ENCODE data around the gene LSR. TPM values are rescaled to one million over a fixed set of nuclear protein-coding genes. Genes with fewer than 3 reads are reported as not detected.

The LSR gene
- total RNA-seq, 1 experiment from 2014 or later = 172 TPM

DNA sequence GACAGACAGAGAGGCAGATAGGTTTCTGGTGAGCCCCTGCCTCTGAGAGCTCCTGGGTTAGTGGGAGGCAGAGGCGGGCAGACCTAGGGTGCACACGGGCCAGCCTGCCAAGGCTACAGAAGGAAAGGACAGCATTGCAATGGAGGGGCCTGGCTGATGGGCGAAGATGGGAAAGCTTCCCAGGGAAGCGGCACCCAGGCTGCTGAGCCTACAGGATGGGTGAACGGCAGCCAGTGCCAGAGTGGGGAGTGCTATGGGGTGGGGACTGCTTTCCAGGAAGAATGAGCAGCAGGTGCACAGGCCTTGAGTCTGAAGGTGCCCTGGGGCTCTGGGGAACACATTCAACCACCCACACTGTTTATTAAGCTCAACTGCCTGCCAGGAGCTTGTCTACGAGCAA lies 42.5 kb downstream of the LSR start:
- CTCF ChIA-PET = no interaction called here
- TF ChIP-seq CTCF (IDR thresholded peaks at IDR 0.05; ENCODE audit: insufficient read depth in 1 of 2, low read depth in 1 of 2, low read length in 1 of 2, severe bottlenecking in 1 of 2, unreplicated experiment in 1 of 2) = no peak
- intact Hi-C loops (cut with micrococcal nuclease; ENCODE audit: unreplicated experiment) = no loop called here
- no peaks in the 10 kb centered on the region for H3K9me3 Mint-ChIP-seq (ENCODE audit: unreplicated experiment)
- no peaks in the 10 kb centered on the region for H3K36me3 Mint-ChIP-seq (ENCODE audit: insufficient read depth, unreplicated experiment)
- DNase-seq = no peak
- no peaks in the 10 kb centered on the region for H3K36me3 ChIP-seq (ENCODE audit: control insufficient read depth, insufficient read depth, low read length)
- H3K27ac Mint-ChIP-seq (ENCODE audit: unreplicated experiment) = no peak overlapping the region
- H3K4me1 ChIP-seq = peaks cover 4% of the 10 kb centered on the region; the same call in 1 of the 2 replicates
- no peak overlapping the region for H3K4me3 ChIP-seq (ENCODE audit: low read depth, low read length)
- no TSS peak for BruUV-seq (replicated peaks)
- H3K4me1 Mint-ChIP-seq (ENCODE audit: low read depth, unreplicated experiment) = no peaks in the 10 kb centered on the region
- H3K27me3 ChIP-seq (replicated peaks; ENCODE audit: control insufficient read depth, insufficient read depth, low read length) = no peaks in the 10 kb centered on the region; the same call in 1 of the 2 replicates
- H3K27me3 Mint-ChIP-seq (ENCODE audit: insufficient read depth, unreplicated experiment) = peaks cover 7% of the 10 kb centered on the region
- POLR2A ChIA-PET = interaction anchor here (0.9 kb wide), 1 partner anchor 139 kb away, joined by 3 read pairs; no protein-coding TSS in a partner anchor
- H3K4me3 Mint-ChIP-seq (ENCODE audit: unreplicated experiment) = no peak overlapping the region
- no peaks in the 10 kb centered on the region for H3K9me3 ChIP-seq

DNA sequence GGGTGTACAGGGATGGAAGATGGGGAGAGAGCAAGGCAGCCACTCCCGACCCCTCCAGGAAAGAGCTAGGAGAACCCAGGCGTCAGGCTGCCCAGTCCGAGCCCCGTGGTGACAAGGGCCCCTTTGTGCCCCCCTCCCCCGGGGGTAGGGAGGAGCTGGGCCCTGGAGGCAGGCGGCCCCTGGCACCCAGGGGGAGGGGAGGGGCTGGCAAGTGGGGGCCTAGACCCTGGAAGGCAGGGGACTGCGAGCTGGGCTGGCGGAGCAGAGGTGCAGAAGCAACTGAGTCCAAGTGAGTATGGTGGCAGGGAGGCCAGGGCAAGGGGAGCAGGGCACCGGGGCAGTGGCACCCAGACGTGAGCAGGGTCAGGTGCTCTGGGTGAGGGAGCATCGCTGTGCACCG lies 43.1 kb downstream of the LSR start, which contains the start of gene MAG:
TSS of gene MAG (plus strand) at position 246 of the 400 bp plus-strand sequence. CDS start 3,248 bp downstream, outside the sequence.
- Mint-ChIP-seq H3K36me3 (ENCODE audit: insufficient read depth, unreplicated experiment) (no peaks in the 10 kb centered on the region), H3K27ac (ENCODE audit: unreplicated experiment) (no peak within 1 kb of the TSS), H3K4me1 (ENCODE audit: low read depth, unreplicated experiment) (no peaks in the 10 kb centered on the region), H3K27me3 (ENCODE audit: insufficient read depth, unreplicated experiment) (peaks cover 7% of the 10 kb centered on the region), H3K4me3 (ENCODE audit: unreplicated experiment) (no peak within 1 kb of the TSS), H3K9me3 (ENCODE audit: unreplicated experiment) (no peaks in the 10 kb centered on the region)
- intact Hi-C loops (cut with micrococcal nuclease; ENCODE audit: unreplicated experiment) = no loop called here
- no peak for TF ChIP-seq CTCF (IDR thresholded peaks at IDR 0.05; ENCODE audit: insufficient read depth in 1 of 2, low read depth in 1 of 2, low read length in 1 of 2, severe bottlenecking in 1 of 2, unreplicated experiment in 1 of 2)
- Histone ChIP-seq H3K27me3 (replicated peaks; ENCODE audit: control insufficient read depth, insufficient read depth, low read length) (no peaks in the 10 kb centered on the region; the same call in 1 of the 2 replicates), H3K36me3 (ENCODE audit: control insufficient read depth, insufficient read depth, low read length) (no peaks in the 10 kb centered on the region), H3K4me3 (ENCODE audit: low read depth, low read length) (no peak within 1 kb of the TSS), H3K9me3 (no peaks in the 10 kb centered on the region), H3K4me1 (peaks cover 4% of the 10 kb centered on the region; the same call in 1 of the 2 replicates)
- ChIA-PET CTCF (interaction anchor here (0.6 kb wide), 2 partner anchors 14 to 615 kb away, joined by 3 to 4 read pairs; partner anchors contain the start of gene ZNF302), POLR2A (interaction anchor here (0.9 kb wide), 1 partner anchor 138 kb away, joined by 3 read pairs; no protein-coding TSS in a partner anchor)
- no TSS peak for BruUV-seq (replicated peaks)
- DNase-seq = no peak

DNA sequence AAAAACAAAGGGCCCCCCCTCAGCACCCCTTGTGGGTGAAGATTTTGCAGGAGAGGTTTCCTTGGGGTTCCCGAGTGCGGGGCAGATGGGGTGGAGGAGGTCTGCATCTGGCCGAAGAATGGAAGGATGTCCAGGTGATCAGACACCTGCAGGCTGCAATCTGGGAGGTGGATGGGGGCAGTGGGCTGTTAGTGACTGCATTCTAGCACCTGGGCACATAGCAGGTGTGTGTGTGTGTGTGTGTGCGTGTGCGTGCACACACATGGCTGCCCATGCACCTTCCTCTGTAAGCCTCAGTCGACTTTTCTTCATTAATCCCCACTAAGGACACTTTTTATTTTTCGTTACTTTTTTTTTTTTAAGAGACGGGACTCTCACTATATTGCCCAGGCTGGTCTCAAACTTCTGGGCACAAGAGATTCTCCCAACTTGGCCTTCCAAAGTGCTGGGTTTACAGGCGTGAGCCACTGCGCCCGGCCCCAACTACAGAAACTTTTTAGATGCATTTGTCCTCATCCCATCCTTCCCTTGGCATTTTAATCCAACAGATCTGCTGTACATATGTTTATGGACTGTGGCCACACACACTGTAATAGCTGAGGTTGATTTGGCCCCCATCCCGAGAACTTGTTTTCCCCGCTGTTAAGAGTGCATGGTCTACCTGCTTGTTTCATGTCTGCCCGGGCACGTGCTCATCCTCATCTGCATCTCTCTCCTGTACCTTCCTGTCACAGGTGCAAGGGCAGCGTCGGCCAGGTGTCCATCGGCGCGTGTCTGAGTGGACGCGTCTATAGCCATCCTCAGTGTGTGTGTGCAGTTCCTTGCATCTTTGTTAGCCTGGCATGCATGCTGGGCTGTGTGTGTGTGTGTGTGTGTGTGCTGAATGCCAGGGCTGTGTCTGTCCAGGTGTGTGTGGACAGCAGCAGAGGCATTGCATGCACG lies 43.9 kb downstream of the LSR start:
- CTCF ChIA-PET = no interaction called here

More for the DNA sequence above, 43.9 kb downstream of the LSR start:
- POLR2A ChIA-PET = no interaction called here
- no peak for DNase-seq
- Histone ChIP-seq H3K9me3 (no peaks in the 10 kb centered on the region), H3K4me3 (ENCODE audit: low read depth, low read length) (no peak overlapping the region), H3K27me3 (replicated peaks; ENCODE audit: control insufficient read depth, insufficient read depth, low read length) (no peaks in the 10 kb centered on the region; the same call in 1 of the 2 replicates), H3K4me1 (peaks cover 4% of the 10 kb centered on the region; the same call in 1 of the 2 replicates), H3K36me3 (ENCODE audit: control insufficient read depth, insufficient read depth, low read length) (no peaks in the 10 kb centered on the region)
- Mint-ChIP-seq H3K9me3 (ENCODE audit: unreplicated experiment) (no peaks in the 10 kb centered on the region), H3K27ac (ENCODE audit: unreplicated experiment) (no peak overlapping the region), H3K36me3 (ENCODE audit: insufficient read depth, unreplicated experiment) (no peaks in the 10 kb centered on the region), H3K27me3 (ENCODE audit: insufficient read depth, unreplicated experiment) (peaks cover 7% of the 10 kb centered on the region), H3K4me3 (ENCODE audit: unreplicated experiment) (no peak overlapping the region), H3K4me1 (ENCODE audit: low read depth, unreplicated experiment) (no peaks in the 10 kb centered on the region)
- BruUV-seq (replicated peaks) = no TSS peak
- no peak for TF ChIP-seq CTCF (IDR thresholded peaks at IDR 0.05; ENCODE audit: insufficient read depth in 1 of 2, low read depth in 1 of 2, low read length in 1 of 2, severe bottlenecking in 1 of 2, unreplicated experiment in 1 of 2)
- intact Hi-C loops (cut with micrococcal nuclease; ENCODE audit: unreplicated experiment) = no loop called here
